Nephron (organoid): ENCODE data around the gene DUS3L.
A peak's percentile ranks its signal among the peaks of the same experiment; 100 is the strongest.

Experiments used
- H3K27ac Mint-ChIP-seq, 3 experiments: 2 replicates each; pipeline ENCODE4 v1.8.0; 2020; ENCODE audit warnings: mixed read lengths in 3 of 3, mild to moderate bottlenecking in 2 of 3, moderate library complexity in 1 of 3
- H3K27me3 Mint-ChIP-seq: 2 replicates; pipeline ENCODE4 v1.8.0; 2021; ENCODE audit warnings: low read depth, mild to moderate bottlenecking, moderate library complexity, mixed read lengths
- H3K36me3 Mint-ChIP-seq: 2 replicates; pipeline ENCODE4 v1.8.0; 2020; ENCODE audit warnings: low read depth, mixed read lengths
- H3K4me1 Mint-ChIP-seq: 2 replicates; pipeline ENCODE4 v1.8.0; 2020; ENCODE audit warnings: mixed read lengths
- H3K4me3 Mint-ChIP-seq, 3 experiments: 2 replicates each; pipeline ENCODE4 v1.8.0; 2020; ENCODE audit warnings: mild to moderate bottlenecking in 3 of 3, mixed read lengths in 3 of 3, moderate library complexity in 2 of 3
- H3K9me3 Mint-ChIP-seq: 2 replicates; pipeline ENCODE4 v1.8.0; 2020; ENCODE audit warnings: mixed read lengths
- TF ChIP-seq, protein P1 (sequence below), 3 experiments: fragments of 200-600 bp; sonication (generic); IDR thresholded peaks; one replicate each; pipeline ENCODE4 v1.5.0; 2021; ENCODE audit warnings: antibody characterized with exemption in 3 of 3; ENCODE audit not compliant: unreplicated experiment in 3 of 3

The DUS3L gene

DNA sequence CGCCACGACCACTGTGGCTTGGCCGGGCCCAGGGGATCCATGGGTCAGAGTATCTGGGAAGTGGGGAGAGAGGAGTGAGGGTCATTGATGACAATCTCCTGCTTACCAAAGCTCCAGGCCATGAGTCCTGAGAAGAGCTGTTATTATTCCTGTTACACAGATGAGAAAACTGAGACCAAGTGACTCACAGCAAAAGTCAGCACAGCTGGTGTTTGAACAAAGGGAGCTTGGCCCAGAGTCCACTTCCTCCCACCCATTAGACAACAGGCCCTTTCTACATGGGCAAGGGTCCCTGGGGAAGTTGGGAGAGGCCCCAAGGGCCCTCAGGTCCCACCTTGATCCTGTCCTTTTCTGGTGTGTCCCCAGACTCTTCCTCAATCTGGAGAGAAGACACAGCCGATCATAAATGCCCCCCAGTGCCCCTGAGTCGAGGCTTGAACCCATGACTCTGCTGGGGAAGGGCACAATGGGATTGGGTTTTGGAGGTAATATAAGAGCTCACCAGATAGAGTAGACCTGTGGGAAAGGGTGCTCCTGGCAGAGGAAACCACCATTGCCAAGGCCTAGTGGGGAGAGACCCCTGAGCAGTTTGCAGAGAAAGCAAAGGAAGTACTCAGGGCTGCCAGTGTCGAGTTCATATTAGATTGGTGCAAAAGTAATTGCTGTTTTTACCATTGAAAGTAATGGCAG lies 41.7 kb upstream of the DUS3L start:
- peak overlapping the region in 2 of 3 experiments; percentile 20 to 37 for H3K27ac Mint-ChIP-seq

DNA sequence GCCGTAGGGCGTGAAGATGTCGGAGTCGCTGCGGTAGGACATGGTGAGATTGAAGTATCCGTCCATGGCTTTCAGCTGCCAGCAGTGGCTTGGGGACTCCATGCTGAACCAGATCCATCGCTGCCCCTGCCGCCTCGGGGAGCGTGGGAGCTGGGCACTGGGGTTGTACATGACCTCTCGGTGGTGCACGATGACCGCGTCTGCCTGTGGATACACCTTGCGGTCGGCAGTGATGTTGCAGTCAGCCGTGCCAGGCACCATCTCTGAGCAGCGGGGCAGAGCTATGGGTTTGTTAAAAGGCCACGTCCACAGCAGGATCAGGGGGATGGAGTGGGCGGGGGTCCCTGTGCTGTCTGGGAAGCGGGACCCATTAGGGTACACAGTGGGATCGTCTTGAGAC lies 41.1 kb upstream of the DUS3L start:
- Mint-ChIP-seq H3K4me3 (no peak overlapping the region), H3K27ac (peak overlapping the region in 1 of 3 experiments; percentile 20), H3K9me3 (no peaks in the 10 kb centered on the region), H3K4me1 (peaks cover 7% of the 10 kb centered on the region), H3K27me3 (peaks cover 11% of the 10 kb centered on the region), H3K36me3 (no peaks in the 10 kb centered on the region)
- TF ChIP-seq, protein P1, sequence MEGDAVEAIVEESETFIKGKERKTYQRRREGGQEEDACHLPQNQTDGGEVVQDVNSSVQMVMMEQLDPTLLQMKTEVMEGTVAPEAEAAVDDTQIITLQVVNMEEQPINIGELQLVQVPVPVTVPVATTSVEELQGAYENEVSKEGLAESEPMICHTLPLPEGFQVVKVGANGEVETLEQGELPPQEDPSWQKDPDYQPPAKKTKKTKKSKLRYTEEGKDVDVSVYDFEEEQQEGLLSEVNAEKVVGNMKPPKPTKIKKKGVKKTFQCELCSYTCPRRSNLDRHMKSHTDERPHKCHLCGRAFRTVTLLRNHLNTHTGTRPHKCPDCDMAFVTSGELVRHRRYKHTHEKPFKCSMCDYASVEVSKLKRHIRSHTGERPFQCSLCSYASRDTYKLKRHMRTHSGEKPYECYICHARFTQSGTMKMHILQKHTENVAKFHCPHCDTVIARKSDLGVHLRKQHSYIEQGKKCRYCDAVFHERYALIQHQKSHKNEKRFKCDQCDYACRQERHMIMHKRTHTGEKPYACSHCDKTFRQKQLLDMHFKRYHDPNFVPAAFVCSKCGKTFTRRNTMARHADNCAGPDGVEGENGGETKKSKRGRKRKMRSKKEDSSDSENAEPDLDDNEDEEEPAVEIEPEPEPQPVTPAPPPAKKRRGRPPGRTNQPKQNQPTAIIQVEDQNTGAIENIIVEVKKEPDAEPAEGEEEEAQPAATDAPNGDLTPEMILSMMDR (IDR thresholded peaks at IDR 0.05; ENCODE audit: unreplicated experiment in 3 of 3) = no peak

More for the DNA sequence above, 41.7 kb upstream of the DUS3L start:
- H3K27me3 Mint-ChIP-seq = peaks cover 11% of the 10 kb centered on the region
- no peaks in the 10 kb centered on the region for H3K36me3 Mint-ChIP-seq
- H3K9me3 Mint-ChIP-seq = no peaks in the 10 kb centered on the region
- peaks cover 4% of the 10 kb centered on the region for H3K4me1 Mint-ChIP-seq
- no peak overlapping the region for H3K4me3 Mint-ChIP-seq
- TF ChIP-seq, protein P1 (IDR thresholded peaks at IDR 0.05; ENCODE audit: unreplicated experiment in 3 of 3) = no peak

DNA sequence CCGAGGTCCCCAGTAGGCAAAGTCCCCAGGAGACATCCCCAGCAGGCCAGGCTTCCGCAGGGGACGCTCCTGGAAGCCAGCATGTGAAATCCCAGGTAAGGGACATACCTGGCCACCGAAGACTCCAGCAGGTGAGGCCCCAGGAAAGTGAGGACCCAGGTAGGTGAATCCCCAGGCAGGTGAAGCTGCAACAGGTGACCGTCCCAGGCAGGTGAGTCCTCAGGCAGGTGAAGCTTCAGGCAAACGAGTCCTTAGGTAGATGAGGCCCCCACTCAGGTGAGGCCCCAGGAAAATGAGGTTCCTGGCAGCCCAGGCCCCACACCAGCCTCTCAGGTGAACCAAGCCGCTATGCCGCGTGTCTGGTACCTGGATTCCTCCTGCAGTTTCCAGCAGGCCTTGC lies 40.2 kb upstream of the DUS3L start:
- H3K36me3 Mint-ChIP-seq = no peaks in the 10 kb centered on the region
- no peak overlapping the region for H3K27ac Mint-ChIP-seq
- no peak overlapping the region for H3K4me3 Mint-ChIP-seq

DNA sequence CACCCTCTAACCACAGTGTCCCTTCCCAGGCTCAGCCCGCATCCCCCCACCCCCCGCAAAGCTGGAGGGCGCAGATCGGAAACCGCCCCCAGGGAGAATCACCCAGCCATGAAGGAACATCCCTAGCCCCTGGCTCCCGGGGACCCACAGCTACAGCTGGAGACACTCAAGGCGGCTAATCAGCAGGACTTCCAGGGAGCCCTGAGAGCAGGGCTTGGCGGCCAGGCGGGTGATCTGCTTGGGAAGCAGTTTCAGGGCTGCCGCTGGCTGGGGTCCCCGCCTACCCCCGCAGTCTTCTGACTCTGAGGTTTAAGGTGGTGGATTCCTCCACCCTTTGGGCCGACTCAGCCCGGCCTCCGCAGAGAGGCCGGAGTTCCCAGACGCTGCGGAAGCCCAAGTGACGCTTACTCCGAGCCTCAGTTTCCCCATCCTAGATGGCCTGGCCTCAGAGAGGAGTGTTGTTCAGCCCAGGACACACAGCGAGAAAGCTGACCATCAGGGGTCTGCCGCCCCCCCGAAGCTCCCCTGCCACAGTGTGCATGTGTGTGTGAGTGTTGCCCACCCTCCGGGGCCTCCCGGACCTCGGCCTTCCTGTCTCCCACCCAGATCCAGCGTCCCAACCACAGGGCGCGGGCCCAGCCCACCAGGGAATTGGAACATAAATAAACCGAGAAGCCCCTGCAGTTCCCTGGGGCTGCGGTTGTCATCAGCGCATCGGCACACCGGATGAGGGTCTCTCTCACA lies 38.8 kb upstream of the DUS3L start:
- Mint-ChIP-seq H3K27ac (peak overlapping the region; percentile 67 to 99 (median 68)), H3K27me3 (peaks cover 11% of the 10 kb centered on the region), H3K4me1 (peaks cover 12% of the 10 kb centered on the region), H3K36me3 (no peaks in the 10 kb centered on the region), H3K9me3 (no peaks in the 10 kb centered on the region), H3K4me3 (peak overlapping the region; percentile 74 to 84 (median 77))
- TF ChIP-seq, protein P1 (IDR thresholded peaks at IDR 0.05; ENCODE audit: unreplicated experiment in 3 of 3) = no peak

More for the DNA sequence above, 40.2 kb upstream of the DUS3L start:
- TF ChIP-seq, protein P1 (IDR thresholded peaks at IDR 0.05; ENCODE audit: unreplicated experiment in 3 of 3) = no peak
- peaks cover 12% of the 10 kb centered on the region for H3K4me1 Mint-ChIP-seq
- no peaks in the 10 kb centered on the region for H3K9me3 Mint-ChIP-seq
- peaks cover 11% of the 10 kb centered on the region for H3K27me3 Mint-ChIP-seq

DNA sequence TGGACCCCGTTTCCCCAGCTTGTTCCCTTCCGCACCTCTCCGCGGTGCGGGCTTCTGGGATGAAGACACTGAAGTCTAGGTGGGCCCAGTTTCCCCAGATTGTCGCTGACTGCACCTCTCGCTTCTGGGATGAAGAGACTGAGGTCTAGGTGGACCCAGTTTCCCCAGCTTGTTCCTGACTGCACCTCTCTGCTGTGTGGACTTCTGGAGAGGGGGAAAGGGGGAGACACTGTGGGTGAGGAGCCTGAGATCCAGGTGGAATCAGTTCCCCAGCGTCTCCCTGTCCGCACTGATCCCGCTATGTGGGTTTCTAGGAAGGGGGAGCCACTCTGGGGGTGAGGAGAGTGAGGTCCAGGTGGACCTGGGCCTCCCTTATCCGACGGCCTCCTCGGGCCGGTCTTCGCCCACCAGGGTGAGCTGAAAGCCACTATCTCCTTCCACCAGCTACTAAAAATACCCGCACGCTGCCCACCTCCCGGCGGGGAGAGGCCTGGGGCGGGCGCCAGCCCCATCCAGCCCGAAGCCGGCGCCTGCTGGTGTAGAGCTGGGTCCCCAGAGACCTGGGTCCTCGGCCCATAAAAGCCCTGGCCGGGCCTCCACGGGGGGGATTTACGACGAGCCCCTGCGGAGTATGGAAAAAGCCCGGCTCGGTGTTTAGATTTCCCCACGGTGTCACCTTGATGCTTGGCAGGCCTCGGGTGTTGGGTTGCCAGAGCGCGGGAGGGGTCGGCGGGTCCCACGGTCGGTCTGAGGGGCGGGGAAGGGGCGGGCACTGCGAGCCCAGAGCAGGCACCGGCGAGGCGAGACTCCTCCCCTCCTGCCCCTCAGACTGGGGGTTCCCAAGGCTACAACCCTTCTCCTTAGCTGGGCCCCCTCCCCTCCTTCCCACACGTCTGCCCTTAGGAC lies 38.0 kb upstream of the DUS3L start:
- TF ChIP-seq, protein P1 (IDR thresholded peaks at IDR 0.05; ENCODE audit: unreplicated experiment in 3 of 3) = no peak
- Mint-ChIP-seq H3K27ac (peak overlapping the region; percentile 97 to 99 (median 98)), H3K4me1 (peaks cover 12% of the 10 kb centered on the region), H3K27me3 (peaks cover 7% of the 10 kb centered on the region), H3K9me3 (no peaks in the 10 kb centered on the region), H3K36me3 (no peaks in the 10 kb centered on the region), H3K4me3 (peak overlapping the region; percentile 99)
